Activated CD8-positive, alpha-beta memory T cell treated with anti-CD3 and anti-CD28 coated beads, Interleukin-2, amount 10 ng/mL, durations not matched to agents 7 days and 5 days (primary cell): Measurements from ENCODE around the gene PIP4K2A. TPM values are rescaled to one million over a fixed set of nuclear protein-coding genes. Genes with fewer than 3 reads are reported as not detected.
A peak's percentile ranks its signal among the peaks of the same experiment; 100 is the strongest.
"Not testable (repeated sequence)": the region's sequence is repeated elsewhere in the genome, so short reads cannot be mapped to it uniquely, and the experiment has no call there.

ENCODE experiments used
- ATAC-seq: fragments of 150-1000 bp; cut with Tn5 transposase; one replicate; pipeline ENCODE4 v1.10.0; 2021; ENCODE audit warnings: moderate library complexity
- CTCF ChIA-PET: fragments of 350-600 bp; sonication (Branson Sonifier 250); formaldehyde crosslinking; loops from one replicate; lab custom pipeline; 2021; ENCODE audit warnings: antibody characterized with exemption; lab: Charles Lee
- DNase-seq: peaks from one replicate; pipeline ENCODE4 v3.0.0-alpha.2; 2020
- H3K27ac Mint-ChIP-seq: one replicate; pipeline ENCODE4 v1.8.0; 2021; ENCODE audit warnings: mild to moderate bottlenecking, mixed read lengths
- H3K27me3 Mint-ChIP-seq: one replicate; pipeline ENCODE4 v1.8.0; 2021; ENCODE audit warnings: mixed read lengths
- H3K36me3 Mint-ChIP-seq: one replicate; pipeline ENCODE4 v1.8.0; 2021; ENCODE audit warnings: mild to moderate bottlenecking, mixed read lengths
- H3K4me1 Mint-ChIP-seq: one replicate; pipeline ENCODE4 v1.8.0; 2021; ENCODE audit warnings: mixed read lengths
- H3K4me3 Mint-ChIP-seq: one replicate; pipeline ENCODE4 v1.8.0; 2021; ENCODE audit warnings: mild to moderate bottlenecking, moderate library complexity, mixed read lengths
- H3K9me3 Mint-ChIP-seq: one replicate; pipeline ENCODE4 v1.8.0; 2022; ENCODE audit warnings: low read depth, mixed read lengths
- total RNA-seq, 2 experiments: library from RNA; stranded (reverse); gene quantifications; one replicate each; pipeline ENCODE4 v1.2.3, GENCODE V29; 2021

The PIP4K2A gene
- total RNA-seq, 2 experiments from 2014 or later, result 129 to 136 TPM

DNA sequence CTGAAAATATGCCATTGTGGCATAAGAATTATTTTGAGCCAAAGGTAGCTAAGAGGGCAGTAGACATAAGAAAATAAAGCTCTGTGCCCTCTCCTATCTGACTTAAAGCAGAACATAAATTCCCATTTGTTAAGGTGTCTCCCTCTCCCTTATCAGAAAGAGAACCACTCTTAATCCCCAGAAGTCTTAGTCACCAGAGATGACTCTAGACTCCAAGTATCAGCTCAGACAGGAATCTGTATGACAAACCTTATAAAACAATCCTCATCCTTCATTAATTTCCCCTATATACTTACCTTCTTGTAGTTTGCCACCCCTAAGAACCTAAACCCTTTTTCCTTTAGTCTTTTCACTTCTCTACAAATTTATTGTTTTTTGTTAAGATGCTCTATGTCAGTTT, 21.8 kb upstream of the PIP4K2A start:
- H3K36me3 Mint-ChIP-seq, result peaks cover 2% of the 10 kb centered on the region
- CTCF ChIA-PET, result no interaction called here

GRCh38 chr10:22733992-22734391, 19.6 kb upstream of the PIP4K2A start:
- H3K36me3 Mint-ChIP-seq, result peaks cover 2% of the 10 kb centered on the region
- no peak overlapping the region for H3K27ac Mint-ChIP-seq
- H3K9me3 Mint-ChIP-seq, result no peaks in the 10 kb centered on the region
- peaks cover 3% of the 10 kb centered on the region for H3K27me3 Mint-ChIP-seq
- CTCF ChIA-PET, result no interaction called here
- no peak for DNase-seq
- H3K4me3 Mint-ChIP-seq, result no peak overlapping the region
- H3K4me1 Mint-ChIP-seq, result no peaks in the 10 kb centered on the region
- no peak for ATAC-seq

More for the DNA sequence above, 21.8 kb upstream of the PIP4K2A start:
- Mint-ChIP-seq H3K9me3 (no peaks in the 10 kb centered on the region), H3K27me3 (peaks cover 3% of the 10 kb centered on the region), H3K27ac (no peak overlapping the region), H3K4me1 (no peaks in the 10 kb centered on the region), H3K4me3 (no peak overlapping the region)
- DNase-seq (no peak), ATAC-seq (no peak)

GRCh38 chr10:22727663-22728062, 13.3 kb upstream of the PIP4K2A start:
- ATAC-seq (no peak), DNase-seq (no peak)
- no peaks in the 10 kb centered on the region for H3K9me3 Mint-ChIP-seq
- CTCF ChIA-PET, result no interaction called here
- no peak overlapping the region for H3K27ac Mint-ChIP-seq
- no peak overlapping the region for H3K4me3 Mint-ChIP-seq
- H3K36me3 Mint-ChIP-seq, result no peaks in the 10 kb centered on the region
- peaks cover 3% of the 10 kb centered on the region for H3K4me1 Mint-ChIP-seq
- H3K27me3 Mint-ChIP-seq, result no peaks in the 10 kb centered on the region

- ATAC-seq, result no peak
- Mint-ChIP-seq H3K27me3 (no peaks in the 10 kb centered on the region), H3K36me3 (no peaks in the 10 kb centered on the region), H3K4me1 (peaks cover 3% of the 10 kb centered on the region), H3K4me3 (no peak overlapping the region), H3K9me3 (no peaks in the 10 kb centered on the region), H3K27ac (no peak overlapping the region)
- DNase-seq, result no peak
- CTCF ChIA-PET, result no interaction called here
Measured at GRCh38 chr10:22727112-22727511, 12.7 kb upstream of the PIP4K2A start.

DNA sequence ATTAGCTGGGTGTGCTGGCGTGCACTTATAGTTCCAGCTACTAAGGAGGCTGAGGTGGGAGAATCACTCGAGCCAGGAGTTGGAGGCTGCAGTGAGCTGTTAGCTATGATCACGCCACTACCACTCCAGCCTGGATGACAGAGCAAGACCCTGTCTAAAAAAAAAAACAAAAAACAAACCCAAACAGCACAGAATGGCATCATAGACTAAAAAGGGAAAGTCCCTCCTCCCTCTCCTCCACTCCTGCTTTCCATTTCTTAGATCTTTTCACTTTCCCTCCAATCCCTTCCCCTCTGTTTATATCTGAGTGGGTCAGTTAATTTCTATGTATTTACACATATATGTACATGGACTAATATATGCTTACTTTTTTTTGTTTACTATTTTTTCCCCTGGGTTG, 10.4 kb upstream of the PIP4K2A start:
- Mint-ChIP-seq H3K9me3 (no peaks in the 10 kb centered on the region), H3K36me3 (no peaks in the 10 kb centered on the region), H3K4me3 (no peak overlapping the region), H3K4me1 (peaks cover 9% of the 10 kb centered on the region), H3K27me3 (no peaks in the 10 kb centered on the region), H3K27ac (no peak overlapping the region)
- ATAC-seq (no peak), DNase-seq (no peak)
- CTCF ChIA-PET, result no interaction called here

- no peaks in the 10 kb centered on the region for H3K36me3 Mint-ChIP-seq
- H3K27ac Mint-ChIP-seq, result no peak overlapping the region
- H3K4me3 Mint-ChIP-seq, result no peak overlapping the region
- ATAC-seq (no peak), DNase-seq (no peak)
- CTCF ChIA-PET, result no interaction called here
- peaks cover 9% of the 10 kb centered on the region for H3K4me1 Mint-ChIP-seq
- no peaks in the 10 kb centered on the region for H3K9me3 Mint-ChIP-seq
- H3K27me3 Mint-ChIP-seq, result no peaks in the 10 kb centered on the region
Measured at GRCh38 chr10:22723783-22724182, 9.4 kb upstream of the PIP4K2A start.

DNA sequence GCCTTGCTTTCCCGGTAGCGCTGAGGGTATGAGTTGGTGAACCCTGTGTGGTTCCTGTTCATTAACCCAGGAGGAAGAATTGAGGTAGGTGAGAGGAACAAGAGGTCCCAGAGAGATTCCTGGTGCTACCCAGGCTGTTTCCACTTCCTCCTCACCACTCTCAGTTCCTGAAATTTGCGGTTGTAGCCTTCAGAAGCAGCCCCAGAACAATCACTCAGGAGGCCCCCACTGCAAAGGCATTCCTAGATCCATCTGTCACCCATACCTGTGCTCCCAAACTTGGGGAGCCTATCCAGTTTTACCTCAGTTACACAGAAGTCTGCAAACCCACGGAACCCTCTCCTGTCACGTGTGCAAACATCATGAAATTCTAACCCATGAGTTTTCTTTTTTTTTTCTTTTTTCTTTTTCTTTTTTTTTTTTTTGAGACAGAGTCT, 9.0 kb upstream of the PIP4K2A start:
- peaks cover 9% of the 10 kb centered on the region for H3K4me1 Mint-ChIP-seq
- H3K9me3 Mint-ChIP-seq, result no peaks in the 10 kb centered on the region
- DNase-seq (no peak), ATAC-seq (no peak)
- CTCF ChIA-PET, result no interaction called here
- H3K27me3 Mint-ChIP-seq, result no peaks in the 10 kb centered on the region
- H3K4me3 Mint-ChIP-seq, result no peak overlapping the region
- H3K36me3 Mint-ChIP-seq, result no peaks in the 10 kb centered on the region
- H3K27ac Mint-ChIP-seq, result no peak overlapping the region

DNA sequence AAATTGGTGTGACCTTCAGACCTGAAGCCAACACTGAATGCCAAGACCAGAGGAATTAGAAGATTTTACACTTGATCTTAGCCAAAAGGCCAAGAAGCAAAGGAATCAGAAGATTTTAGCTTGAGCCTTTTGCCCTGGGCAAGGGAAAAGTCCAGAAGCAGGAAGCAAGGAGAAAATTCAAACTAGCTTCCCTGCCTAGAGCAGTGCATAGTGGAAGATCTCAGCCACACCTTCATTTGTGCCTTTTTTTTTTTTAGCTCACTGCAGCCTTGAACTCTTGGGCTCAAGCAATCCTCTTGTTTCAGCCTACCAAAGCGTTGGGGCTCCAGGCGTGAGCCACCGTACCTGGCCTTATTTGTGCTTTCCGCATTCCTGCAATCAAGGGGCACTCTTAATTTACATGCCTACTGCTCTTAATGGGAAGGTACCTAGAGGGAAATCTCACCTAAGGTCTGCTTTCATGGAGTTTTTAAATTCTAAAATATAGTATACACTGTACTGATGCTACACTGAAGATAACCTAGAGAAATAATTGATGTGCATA, 8.3 kb upstream of the PIP4K2A start:
- Mint-ChIP-seq H3K27ac (no peak overlapping the region), H3K36me3 (no peaks in the 10 kb centered on the region), H3K27me3 (no peaks in the 10 kb centered on the region), H3K4me3 (no peak overlapping the region), H3K4me1 (peaks cover 9% of the 10 kb centered on the region), H3K9me3 (no peaks in the 10 kb centered on the region)
- ATAC-seq, result no peak
- no peak for DNase-seq
- CTCF ChIA-PET, result interaction anchor here (0.6 kb wide), 1 partner anchor 1252 kb away, joined by 3 read pairs; no protein-coding TSS in a partner anchor

GRCh38 chr10:22720667-22721066, 6.3 kb upstream of the PIP4K2A start:
- no peak for DNase-seq
- Mint-ChIP-seq H3K36me3 (no peaks in the 10 kb centered on the region), H3K27me3 (no peaks in the 10 kb centered on the region), H3K27ac (no peak overlapping the region), H3K4me1 (peaks cover 9% of the 10 kb centered on the region), H3K9me3 (no peaks in the 10 kb centered on the region), H3K4me3 (no peak overlapping the region)
- ATAC-seq, result no peak
- CTCF ChIA-PET, result no interaction called here

GRCh38 chr10:22719406-22720042, 5.1 kb upstream of the PIP4K2A start:
- Mint-ChIP-seq H3K4me3 (no peak overlapping the region), H3K4me1 (peaks cover 16% of the 10 kb centered on the region), H3K27ac (no peak overlapping the region), H3K27me3 (no peaks in the 10 kb centered on the region), H3K9me3 (no peaks in the 10 kb centered on the region), H3K36me3 (peaks cover 2% of the 10 kb centered on the region)
- CTCF ChIA-PET, result no interaction called here
- ATAC-seq (no peak), DNase-seq (no peak)

DNA sequence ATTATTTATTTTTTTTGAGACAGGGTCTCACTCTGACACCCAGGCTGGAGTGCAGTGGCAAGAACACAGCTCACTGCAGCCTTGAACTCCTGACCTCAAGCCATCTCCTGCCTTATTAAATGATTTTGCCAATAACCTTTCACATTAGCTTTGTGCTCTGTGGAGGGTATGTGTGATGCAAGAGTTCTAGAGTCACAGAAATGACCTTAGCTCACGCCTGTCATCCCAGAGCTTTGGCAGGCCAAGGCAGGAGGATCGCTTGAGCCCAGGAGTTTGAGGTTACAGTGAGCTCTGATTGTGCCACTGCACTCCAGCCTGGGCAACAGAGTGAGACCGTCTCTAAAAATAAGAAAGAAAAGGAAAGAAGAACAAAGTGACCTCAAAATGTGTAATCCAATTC, 4.3 kb upstream of the PIP4K2A start:
- H3K27ac Mint-ChIP-seq, H3K9me3 Mint-ChIP-seq, CTCF ChIA-PET, H3K36me3 Mint-ChIP-seq, H3K27me3 Mint-ChIP-seq, DNase-seq, ATAC-seq, H3K4me3 Mint-ChIP-seq: not testable (repeated sequence)
- peaks cover 16% of the 10 kb centered on the region for H3K4me1 Mint-ChIP-seq

- Mint-ChIP-seq H3K4me1 (peaks cover 13% of the 10 kb centered on the region), H3K36me3 (peaks cover 5% of the 10 kb centered on the region), H3K27me3 (no peaks in the 10 kb centered on the region), H3K4me3 (no peak overlapping the region), H3K9me3 (no peaks in the 10 kb centered on the region), H3K27ac (no peak overlapping the region)
- ATAC-seq (no peak), DNase-seq (no peak)
- CTCF ChIA-PET, result interaction anchor here (0.7 kb wide), 1 partner anchor 12 kb away, joined by 3 read pairs; no protein-coding TSS in a partner anchor
Measured at GRCh38 chr10:22717728-22718127, 3.4 kb upstream of the PIP4K2A start.

DNA sequence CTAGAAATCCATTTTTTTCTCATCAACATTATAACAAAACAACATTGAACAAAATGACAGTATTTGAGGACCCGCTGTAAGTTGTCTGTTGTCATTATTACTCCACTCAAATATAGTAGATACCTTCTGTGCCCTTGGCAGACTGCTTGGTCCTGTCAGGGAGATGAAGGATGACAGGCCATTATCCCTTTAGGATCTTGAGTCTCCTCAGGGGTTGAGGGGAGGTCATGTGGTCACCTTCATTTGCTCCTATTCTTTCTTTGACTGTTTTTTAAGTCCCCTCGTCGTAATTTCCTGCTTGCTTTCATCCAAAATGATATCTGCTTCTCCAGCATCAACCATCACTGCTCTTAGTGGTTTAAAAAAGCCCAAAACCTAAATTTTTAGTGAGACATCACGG, 2.6 kb upstream of the PIP4K2A start:
- no peak overlapping the region for H3K27ac Mint-ChIP-seq
- CTCF ChIA-PET, result no interaction called here
- no peak overlapping the region for H3K4me3 Mint-ChIP-seq
- ATAC-seq (no peak), DNase-seq (no peak)
- peaks cover 17% of the 10 kb centered on the region for H3K4me1 Mint-ChIP-seq
- no peaks in the 10 kb centered on the region for H3K27me3 Mint-ChIP-seq
- H3K9me3 Mint-ChIP-seq, result no peaks in the 10 kb centered on the region
- H3K36me3 Mint-ChIP-seq, result peaks cover 10% of the 10 kb centered on the region

- Mint-ChIP-seq H3K9me3 (no peaks in the 10 kb centered on the region), H3K27me3 (no peaks in the 10 kb centered on the region), H3K4me1 (peaks cover 26% of the 10 kb centered on the region), H3K4me3 (peak overlapping the region; percentile 69), H3K27ac (peak overlapping the region; percentile 73), H3K36me3 (peaks cover 13% of the 10 kb centered on the region)
- ATAC-seq, result no peak
- no peak for DNase-seq
- CTCF ChIA-PET, result no interaction called here
Measured at GRCh38 chr10:22715290-22715625, 880 bp upstream of the PIP4K2A start.
